HEK293T (cell line): ENCODE measurements around the gene NINJ1.

Experiments
- ARNT ChIP-seq: fragments of 450-650 bp; IDR thresholded peaks from 2 replicates; pipeline ENCODE4 v1.6.1; 2017; ENCODE audit warnings: mild to moderate bottlenecking
- BHLHE40 ChIP-seq: fragments of 450-650 bp; IDR thresholded peaks from 2 replicates; pipeline ENCODE4 v1.6.1; 2016; ENCODE audit warnings: mild to moderate bottlenecking, moderate library complexity, borderline replicate concordance
- CTBP1 ChIP-seq: fragments of 450-650 bp; IDR thresholded peaks from 2 replicates; pipeline ENCODE4 v1.6.1; 2016; ENCODE audit warnings: borderline replicate concordance
- ELF4 ChIP-seq: fragments of 450-650 bp; IDR thresholded peaks from 2 replicates; pipeline ENCODE4 v1.6.1; 2017; ENCODE audit warnings: antibody characterized with exemption
- FOXA1 ChIP-seq: fragments of 450-650 bp; IDR thresholded peaks from 2 replicates; pipeline ENCODE4 v1.6.1; 2016; ENCODE audit warnings: mild to moderate bottlenecking
- FOXK2 ChIP-seq: fragments of 450-650 bp; IDR thresholded peaks from 2 replicates; pipeline ENCODE4 v1.6.1; 2016; ENCODE audit warnings: mild to moderate bottlenecking
- FOXM1 ChIP-seq: fragments of 450-650 bp; IDR thresholded peaks from 2 replicates; pipeline ENCODE4 v1.6.1; 2017; ENCODE audit warnings: mild to moderate bottlenecking, borderline replicate concordance
- LEF1 ChIP-seq: fragments of 450-650 bp; IDR thresholded peaks from 2 replicates; pipeline ENCODE4 v1.6.1; 2017; ENCODE audit warnings: mild to moderate bottlenecking, borderline replicate concordance
- NFRKB ChIP-seq: fragments of 450-650 bp; IDR thresholded peaks from 2 replicates; pipeline ENCODE4 v1.6.1; 2016; ENCODE audit warnings: mild to moderate bottlenecking, moderate library complexity
- PKNOX1 ChIP-seq: fragments of 450-650 bp; IDR thresholded peaks from 2 replicates; pipeline ENCODE4 v1.6.1; 2016
- SP1 ChIP-seq: fragments of 450-650 bp; IDR thresholded peaks from 2 replicates; pipeline ENCODE4 v1.6.1; 2017
- SUZ12 ChIP-seq: fragments of 450-650 bp; IDR thresholded peaks from 2 replicates; pipeline ENCODE4 v1.6.1; 2016; ENCODE audit warnings: mild to moderate bottlenecking
- ZNF384 ChIP-seq: fragments of 450-650 bp; IDR thresholded peaks from 2 replicates; pipeline ENCODE4 v1.6.1; 2016

- TF ChIP-seq PKNOX1 (no peak), ELF4 (no peak), ZNF384 (no peak), FOXA1 (no peak), FOXK2 (no peak), FOXM1 (no peak), SP1 (no peak), CTBP1 (no peak), BHLHE40 (no peak), LEF1 (no peak), NFRKB (no peak), SUZ12 (no peak), ARNT (no peak)
These were observed 56.2 kb downstream of the NINJ1 start for GRCh38 chr9:93077811-93078210.
